Peyer's patch (tissue), 4 donors: ENCODE measurements around the gene PCGF2. TPM values are rescaled to one million over a fixed set of nuclear protein-coding genes. Genes with fewer than 3 reads are reported as not detected.
A peak's percentile ranks its signal among the peaks of the same experiment; 100 is the strongest.

Experiments used
- DNase-seq, 3 donors: peaks; one replicate each; pipeline ENCODE4 v3.0.0-alpha.2; 2017 to 2019
- H3K27ac ChIP-seq, 4 donors: fragments of 200-600 bp; sonication (generic); one replicate each; pipeline ENCODE4 v1.5.1; 2016 to 2019
- H3K27me3 ChIP-seq, 2 donors: fragments of 200-600 bp; sonication (generic); one replicate each; pipeline ENCODE4 v1.5.1; 2019
- H3K36me3 ChIP-seq, 3 donors: fragments of 200-600 bp; sonication (generic); one replicate each; pipeline ENCODE4 v1.5.1; 2016 to 2019
- H3K4me1 ChIP-seq, 4 donors: fragments of 200-600 bp; sonication (generic); one replicate each; pipeline ENCODE4 v1.5.1; 2016 to 2019
- H3K4me3 ChIP-seq, 4 donors: fragments of 200-600 bp; sonication (generic); 1 replicate in 3 of 4; 2 replicates in 1 of 4; pipeline ENCODE4 v1.5.1; 2016 to 2019; ENCODE audit warnings: mild to moderate bottlenecking in 1 of 4
- H3K9me3 ChIP-seq, 4 donors: fragments of 200-600 bp; sonication (generic); one replicate each; pipeline ENCODE4 v1.5.1; 2016 to 2019; ENCODE audit warnings: mild to moderate bottlenecking in 1 of 4
- CTCF ChIP-seq, 6 experiments: fragments of 450-650 bp in 4 of 6; fragments of 200-600 bp in 2 of 6; sonication (generic) in 1 of 6; IDR thresholded peaks; one replicate each; pipeline ENCODE4 v1.5.1; 2017 to 2019; ENCODE audit warnings: antibody characterized with exemption in 6 of 6, mild to moderate bottlenecking in 3 of 6, moderate library complexity in 1 of 6
- POLR2A ChIP-seq, 2 donors: fragments of 450-650 bp; IDR thresholded peaks; one replicate each; pipeline ENCODE4 v1.5.1; 2017; ENCODE audit warnings: antibody characterized with exemption in 2 of 2, mild to moderate bottlenecking in 2 of 2, moderate library complexity in 2 of 2
- total RNA-seq, 4 donors: library from RNA; depleted of rRNA; stranded (reverse); fragments of >200 nt; gene quantifications; one replicate each; pipeline ENCODE4 v1.1.0, GENCODE V29; 2016

The PCGF2 gene
- total RNA-seq, 4 donors from 2014 or later: 8.3 to 41.9 (median 14.5) TPM

GRCh38 chr17:38698760-38699159, 49.4 kb downstream of the PCGF2 start:
- H3K4me1 ChIP-seq: peaks cover 0 to 24% (median 4%) of the 10 kb centered on the region in 4 donors
- H3K9me3 ChIP-seq: no peaks in the 10 kb centered on the region
- no peak overlapping the region for H3K4me3 ChIP-seq
- no peak for DNase-seq
- no peaks in the 10 kb centered on the region for H3K27me3 ChIP-seq
- no peak for TF ChIP-seq POLR2A (IDR thresholded peaks at IDR 0.05)
- no peak for TF ChIP-seq CTCF (IDR thresholded peaks at IDR 0.05)
- H3K27ac ChIP-seq: no peak overlapping the region
- H3K36me3 ChIP-seq: no peaks in the 10 kb centered on the region

GRCh38 chr17:38697061-38697820, 50.9 kb downstream of the PCGF2 start:
- H3K36me3 ChIP-seq: no peaks in the 10 kb centered on the region
- H3K27ac ChIP-seq: no peak overlapping the region
- H3K27me3 ChIP-seq: no peaks in the 10 kb centered on the region
- TF ChIP-seq CTCF (IDR thresholded peaks at IDR 0.05) (no peak), POLR2A (IDR thresholded peaks at IDR 0.05) (no peak)
- H3K9me3 ChIP-seq: no peaks in the 10 kb centered on the region
- H3K4me3 ChIP-seq: no peak overlapping the region
- H3K4me1 ChIP-seq: peaks cover 0 to 28% (median 4%) of the 10 kb centered on the region in 4 donors
- DNase-seq: no peak

GRCh38 chr17:38693700-38694329, 54.3 kb downstream of the PCGF2 start:
- DNase-seq: peak in 2 of 3 donors; percentile 36 to 77
- no peaks in the 10 kb centered on the region for H3K36me3 ChIP-seq
- peak overlapping the region; percentile 3 to 63 (median 28) for H3K27ac ChIP-seq
- H3K4me3 ChIP-seq: no peak overlapping the region
- no peaks in the 10 kb centered on the region for H3K9me3 ChIP-seq
- TF ChIP-seq POLR2A (IDR thresholded peaks at IDR 0.05): no peak
- no peak for TF ChIP-seq CTCF (IDR thresholded peaks at IDR 0.05)
- H3K27me3 ChIP-seq: no peaks in the 10 kb centered on the region
- H3K4me1 ChIP-seq: peaks cover 0 to 14% (median 0%) of the 10 kb centered on the region in 4 donors

GRCh38 chr17:38691154-38691553, 57.0 kb downstream of the PCGF2 start:
- Histone ChIP-seq H3K9me3 (no peaks in the 10 kb centered on the region), H3K27ac (no peak overlapping the region), H3K4me3 (no peak overlapping the region), H3K27me3 (no peaks in the 10 kb centered on the region), H3K36me3 (no peaks in the 10 kb centered on the region), H3K4me1 (peaks cover 0 to 14% (median 0%) of the 10 kb centered on the region in 4 donors)
- TF ChIP-seq CTCF (IDR thresholded peaks at IDR 0.05) (no peak), POLR2A (IDR thresholded peaks at IDR 0.05) (no peak)
- DNase-seq: no peak

- Histone ChIP-seq H3K4me1 (peaks cover 0 to 14% (median 0%) of the 10 kb centered on the region in 4 donors), H3K27ac (no peak overlapping the region), H3K9me3 (no peaks in the 10 kb centered on the region), H3K36me3 (no peaks in the 10 kb centered on the region), H3K4me3 (no peak overlapping the region), H3K27me3 (no peaks in the 10 kb centered on the region)
- TF ChIP-seq CTCF (IDR thresholded peaks at IDR 0.05) (no peak), POLR2A (IDR thresholded peaks at IDR 0.05) (no peak)
- DNase-seq: no peak
Measured at GRCh38 chr17:38690386-38690785, 57.8 kb downstream of the PCGF2 start.
